Heart right ventricle (tissue), 16 donors: ENCODE measurements around the gene PDE11A. TPM values are rescaled to one million over a fixed set of nuclear protein-coding genes. Genes with fewer than 3 reads are reported as not detected.

Experiments
- ATAC-seq, 8 donors: fragments of 200-7000 bp; cut with Tn5 transposase; one replicate each; pipeline ENCODE4 v1.9.1; 2020; ENCODE audit warnings: mild to moderate bottlenecking in 8 of 8, moderate library complexity in 8 of 8, moderate number of reproducible peaks in 1 of 8
- DNase-seq, 2 donors: peaks; one replicate each; pipeline ENCODE4 v3.0.0-alpha.2; 2020
- H3K27ac ChIP-seq, 10 donors: fragments of 200-600 bp; sonication (generic) in 2 of 10; one replicate each; pipeline versions ENCODE4 v1.5.0 to v1.8.0; 2020 to 2022; ENCODE audit warnings: mild to moderate bottlenecking in 3 of 10
- H3K27me3 ChIP-seq, 7 donors: fragments of 200-600 bp; one replicate each; pipeline ENCODE4 v1.8.0; 2021 to 2022; ENCODE audit warnings: mild to moderate bottlenecking in 2 of 7
- H3K36me3 ChIP-seq, 9 donors: fragments of 200-600 bp; sonication (generic) in 1 of 9; one replicate each; pipeline versions ENCODE4 v1.5.0 to v1.8.0; 2020 to 2022; ENCODE audit warnings: mild to moderate bottlenecking in 2 of 9
- H3K4me1 ChIP-seq, 9 donors: fragments of 200-600 bp; sonication (generic) in 1 of 9; one replicate each; pipeline versions ENCODE4 v1.5.0 to v1.8.0; 2020 to 2022; ENCODE audit warnings: mild to moderate bottlenecking in 4 of 9
- H3K4me3 ChIP-seq, 10 donors: fragments of 200-600 bp; sonication (generic) in 2 of 10; one replicate each; pipeline versions ENCODE4 v1.5.0 to v1.8.0; 2020 to 2022; ENCODE audit warnings: mild to moderate bottlenecking in 7 of 10, moderate library complexity in 2 of 10
- H3K9me3 ChIP-seq, 11 donors: fragments of 200-600 bp in 10 of 11; sonication (generic) in 2 of 11; one replicate each; pipeline versions ENCODE4 v1.5.0 to v1.8.0; 2013 to 2022; ENCODE audit warnings: mild to moderate bottlenecking in 2 of 11, control low read depth in 1 of 11, moderate library complexity in 1 of 11
- CTCF ChIP-seq, 9 donors: fragments of 200-600 bp; sonication (generic) in 2 of 9; IDR thresholded peaks; one replicate each; pipeline versions ENCODE4 v1.5.0 to v1.8.0; 2021 to 2022; ENCODE audit warnings: antibody characterized with exemption in 9 of 9, mild to moderate bottlenecking in 5 of 9, moderate library complexity in 1 of 9
- WGBS, 2 donors: extraction: QIAGEN DNeasy Blood & Tissue Kit; methylation state at CpG; one replicate each; pipeline ENCODE4 v1.1.7; 2013; ENCODE audit warnings: inconsistent platforms in 1 of 2; 5-methylcytosine and 5-hydroxymethylcytosine counted together
- intact Hi-C, 10 donors: fragments of 100-400 bp; cut with DNase I; formaldehyde crosslinking; loops; one replicate each; pipeline versions ENCODE4 v1.11.1 to v1.14.2; 2022
- polyA plus RNA-seq, 2 donors: library from polyadenylated mRNA; stranded (reverse); fragments of 200-250 nt; gene quantifications; one replicate each; pipeline ENCODE4 v1.2.3, GENCODE V29; 2013
- total RNA-seq, 10 donors: library from RNA; stranded (reverse); fragmentation: NEBNext Ultra II Directional in 3 of 10; extraction: Animal tissue kit (Norgen Biotek cat#: 25700) in 3 of 10; gene quantifications; one replicate each; pipeline versions ENCODE4 v1.2.1 to v1.2.4, GENCODE V29; 2021 to 2023
- donor health status: Arrhythmogenic right ventricular cardiomyopathy.
- donor health status: ischemic (EF 13 %, LVEDD 7.1; RV severe dilation, severe dysfunction).
- donor health status: healthy with polysubstance abuse.
- donor health status: DM: no; HTN: yes; CAD: no.
- donor health status: DM: no; HTN: no; CAD: no.
- donor health status: ischemic (EF 25% LVEDD 6.9; RV normal size, moderate dysfunction).
- donor health status: ischemic (EF 25% LVEDD 5.7; RV mildly dilated, moderate dysfunction).
- donor health status: healthy.
- donor health status: DM: yes; HTN: yes; CAD: no.
- donor health status: Ischemic cardiomyopathy.
- donor health status: ischemic (EF 35%, LVEDD 5.7; RV mildly dilated, moderate dysfunction).
- donor health status: nonischemic (EF 11% LVEDD 7.7; RV severe dilation, severe dysfunction).
- donor health status: DM: yes; HTN: yes; CAD: no.
- donor health status: PGD.
- donor health status: ischemic (EF 29% LVEDD 5.4; RV normal size, mild dysfunction).
- donor health status: nonischemic (EF 23%, LVEDD 6.1; RV moderate dilation, normal function).

PDE11A gene
- total and polyA plus RNA-seq, 12 donors, result 0.12 to 6.4 (median 1.1) TPM

GRCh38 chr2:177688844-177689243 is 383.7 kb downstream of the PDE11A start:
- H3K4me3 ChIP-seq, result no peak overlapping the region
- WGBS, 2 donors, result 94 to 97% methylated on average over 5 of the region's 5 CpGs

GRCh38 chr2:177683661-177684069 is 388.9 kb downstream of the PDE11A start:
- TF ChIP-seq CTCF (IDR thresholded peaks at IDR 0.05), result no peak
- Histone ChIP-seq H3K36me3 (no peaks in the 10 kb centered on the region), H3K4me3 (no peak overlapping the region), H3K27me3 (no peaks in the 10 kb centered on the region), H3K9me3 (no peaks in the 10 kb centered on the region), H3K4me1 (peaks cover 0 to 35% (median 9%) of the 10 kb centered on the region in 9 donors), H3K27ac (no peak overlapping the region)
- ATAC-seq (no peak), DNase-seq (no peak)
- intact Hi-C loops, result no loop called here
- 78 to 83% methylated on average over 2 of the region's 2 CpGs for WGBS, 2 donors

More at GRCh38 chr2:177688844-177689243, 383.7 kb downstream of the PDE11A start:
- H3K27me3 ChIP-seq, result no peaks in the 10 kb centered on the region
- intact Hi-C loops, result no loop called here
- TF ChIP-seq CTCF (IDR thresholded peaks at IDR 0.05), result no peak
- ATAC-seq, result no peak
- no peak overlapping the region for H3K27ac ChIP-seq
- no peak for DNase-seq
- no peaks in the 10 kb centered on the region for H3K9me3 ChIP-seq
- H3K4me1 ChIP-seq, result no peaks in the 10 kb centered on the region
- no peaks in the 10 kb centered on the region for H3K36me3 ChIP-seq

GRCh38 chr2:177682836-177683660 is 389.5 kb downstream of the PDE11A start:
- no peak for DNase-seq
- H3K27ac ChIP-seq, result no peak overlapping the region
- WGBS, 2 donors, result 83 to 84% methylated on average over 9 of the region's 9 CpGs
- H3K4me1 ChIP-seq, result peaks cover 0 to 40% (median 9%) of the 10 kb centered on the region in 9 donors
- TF ChIP-seq CTCF (IDR thresholded peaks at IDR 0.05), result no peak
- no peak for ATAC-seq
- intact Hi-C loops, result no loop called here
- H3K9me3 ChIP-seq, result no peaks in the 10 kb centered on the region
- no peaks in the 10 kb centered on the region for H3K27me3 ChIP-seq
- H3K36me3 ChIP-seq, result no peaks in the 10 kb centered on the region
- no peak overlapping the region for H3K4me3 ChIP-seq

GRCh38 chr2:177682006-177682405 is 390.6 kb downstream of the PDE11A start:
- Histone ChIP-seq H3K4me1 (peaks cover 0 to 40% (median 9%) of the 10 kb centered on the region in 9 donors), H3K4me3 (no peak overlapping the region), H3K27me3 (no peaks in the 10 kb centered on the region), H3K27ac (peak overlapping the region in 1 of 10 donors; percentile 71), H3K36me3 (no peaks in the 10 kb centered on the region), H3K9me3 (no peaks in the 10 kb centered on the region)
- 93 to 100% methylated on average over 2 of the region's 2 CpGs for WGBS, 2 donors
- ATAC-seq (no peak), DNase-seq (no peak)
- intact Hi-C loops, result no loop called here
- no peak for TF ChIP-seq CTCF (IDR thresholded peaks at IDR 0.05)
